Liver (tissue), 9 donors: ENCODE results near the gene CCDC83. TPM values are rescaled to one million over a fixed set of nuclear protein-coding genes. Genes with fewer than 3 reads are reported as not detected.

Experiments used
- DNase-seq: peaks from one replicate; pipeline ENCODE4 v3.0.0-alpha.2; 2017; ENCODE audit warnings: low spot score
- H3K27ac ChIP-seq, 2 donors: one replicate each; pipeline ENCODE4 v1.7.0; 2013; ENCODE audit warnings: inconsistent platforms in 2 of 2, low read length in 2 of 2, control low read depth in 1 of 2, low read depth in 1 of 2, mild to moderate bottlenecking in 1 of 2
- H3K27me3 ChIP-seq, 4 donors: one replicate each; pipeline versions ENCODE4 v1.6.1 to v1.7.0; 2013; ENCODE audit warnings: low read length in 3 of 4, inconsistent platforms in 1 of 4, mild to moderate bottlenecking in 1 of 4, moderate library complexity in 1 of 4; ENCODE audit not compliant: control insufficient read depth in 4 of 4, insufficient read depth in 4 of 4
- H3K36me3 ChIP-seq, 4 donors: one replicate each; pipeline versions ENCODE4 v1.6.1 to v1.7.0; 2013; ENCODE audit warnings: low read length in 3 of 4, mild to moderate bottlenecking in 3 of 4, low read depth in 1 of 4, moderate library complexity in 1 of 4; ENCODE audit not compliant: control insufficient read depth in 4 of 4, insufficient read depth in 3 of 4
- H3K4me1 ChIP-seq, 4 donors: one replicate each; pipeline versions ENCODE4 v1.6.1 to v1.7.0; 2013; ENCODE audit warnings: low read length in 3 of 4, mild to moderate bottlenecking in 3 of 4, moderate library complexity in 1 of 4; ENCODE audit not compliant: control insufficient read depth in 4 of 4, insufficient read depth in 4 of 4
- H3K4me3 ChIP-seq, 3 donors: one replicate each; pipeline versions ENCODE4 v1.6.1 to v1.7.0; 2013; ENCODE audit warnings: low read length in 3 of 3, control low read depth in 1 of 3, low read depth in 1 of 3, mild to moderate bottlenecking in 1 of 3
- H3K9ac ChIP-seq, 2 donors: one replicate each; pipeline ENCODE4 v1.7.0; 2013; ENCODE audit warnings: low read length in 2 of 2, mild to moderate bottlenecking in 2 of 2, moderate library complexity in 2 of 2, control low read depth in 1 of 2, low read depth in 1 of 2
- H3K9me3 ChIP-seq, 4 donors: one replicate each; pipeline versions ENCODE4 v1.6.1 to v1.7.0; 2013; ENCODE audit warnings: low read length in 3 of 4; ENCODE audit not compliant: control insufficient read depth in 4 of 4
- ATF3 ChIP-seq: IDR thresholded peaks from 2 replicates; pipeline ENCODE4 v1.6.1; 2016; ENCODE audit warnings: antibody characterized with exemption
- EGR1 ChIP-seq, 2 donors: IDR thresholded peaks; 2 replicates each; pipeline ENCODE4 v1.6.1; 2016 to 2018; ENCODE audit warnings: antibody characterized with exemption in 2 of 2, low read depth in 2 of 2
- FOXA1 ChIP-seq: IDR thresholded peaks from 2 replicates; pipeline ENCODE4 v1.6.1; 2016; ENCODE audit warnings: antibody characterized with exemption
- FOXA2 ChIP-seq: IDR thresholded peaks from 2 replicates; pipeline ENCODE4 v1.6.1; 2016; ENCODE audit warnings: antibody characterized with exemption
- GABPA ChIP-seq, 2 donors: IDR thresholded peaks in 1 of 2; conservative IDR thresholded peaks in 1 of 2; 2 replicates each; pipeline ENCODE4 v1.6.1; 2016; ENCODE audit warnings: antibody characterized with exemption in 2 of 2, mild to moderate bottlenecking in 1 of 2, moderate library complexity in 1 of 2
- HNF4A ChIP-seq, 2 donors: conservative IDR thresholded peaks; 2 replicates each; pipeline ENCODE4 v1.6.1; 2016; ENCODE audit warnings: antibody characterized with exemption in 2 of 2, mild to moderate bottlenecking in 2 of 2
- HNF4G ChIP-seq: IDR thresholded peaks from 2 replicates; pipeline ENCODE4 v1.6.1; 2016; ENCODE audit warnings: antibody characterized with exemption
- JUND ChIP-seq, 2 donors: IDR thresholded peaks; 2 replicates each; pipeline ENCODE4 v1.6.1; 2016; ENCODE audit warnings: antibody characterized with exemption in 2 of 2
- MAX ChIP-seq: IDR thresholded peaks from 2 replicates; pipeline ENCODE4 v1.6.1; 2016; ENCODE audit warnings: antibody characterized with exemption
- NR2F2 ChIP-seq: IDR thresholded peaks from 2 replicates; pipeline ENCODE4 v1.6.1; 2016; ENCODE audit warnings: antibody characterized with exemption
- RAD21 ChIP-seq, 2 donors: IDR thresholded peaks; 2 replicates each; pipeline ENCODE4 v1.6.1; 2016; ENCODE audit warnings: antibody characterized with exemption in 2 of 2, mild to moderate bottlenecking in 2 of 2
- REST ChIP-seq: IDR thresholded peaks from 2 replicates; pipeline ENCODE4 v1.6.1; 2016; ENCODE audit warnings: antibody characterized with exemption, mild to moderate bottlenecking
- RXRA ChIP-seq, 2 donors: IDR thresholded peaks; 2 replicates each; pipeline ENCODE4 v1.6.1; 2017 to 2018; ENCODE audit warnings: antibody characterized with exemption in 2 of 2, mild to moderate bottlenecking in 1 of 2
- SP1 ChIP-seq: IDR thresholded peaks from 2 replicates; pipeline ENCODE4 v1.6.1; 2018; ENCODE audit warnings: antibody characterized with exemption, mild to moderate bottlenecking
- TAF1 ChIP-seq: conservative IDR thresholded peaks from 2 replicates; pipeline ENCODE4 v1.6.1; 2016; ENCODE audit warnings: antibody characterized with exemption, mild to moderate bottlenecking
- YY1 ChIP-seq: IDR thresholded peaks from 2 replicates; pipeline ENCODE4 v1.6.1; 2016; ENCODE audit warnings: antibody characterized with exemption, mild to moderate bottlenecking
- ZBTB33 ChIP-seq: IDR thresholded peaks from 2 replicates; pipeline ENCODE4 v1.6.1; 2016; ENCODE audit warnings: antibody characterized with exemption
- WGBS: extraction: QIAGEN DNeasy Blood & Tissue Kit; methylation state at CpG from one replicate; pipeline ENCODE4 v1.1.7; 2013; 5-methylcytosine and 5-hydroxymethylcytosine counted together
- polyA plus RNA-seq, 2 donors: library from polyadenylated mRNA; stranded (reverse) in 1 of 2; unstranded in 1 of 2; fragments of 200-250 nt in 1 of 2; fragments of >200 nt in 1 of 2; fragmentation: Nextera tagmentation in 1 of 2; extraction: Ambion mirVana in 1 of 2; gene quantifications; one replicate each; pipeline versions ENCODE4 v1.2.1 to v1.2.3, GENCODE V29; 2013 to 2015
- total RNA-seq, 2 donors: library from RNA; depleted of rRNA; stranded (reverse); fragments of >200 nt; gene quantifications; one replicate each; pipeline ENCODE4 v1.2.3, GENCODE V29; 2014
- TF ChIP-seq, protein P1 (sequence below): fragments of 150-350 bp; IDR thresholded peaks from 2 replicates; pipeline ENCODE4 v1.5.1; 2017; ENCODE audit warnings: improper control_type of control experiment, low read depth, low read length; ENCODE audit not compliant: missing input control
- donor health status: healthy.
- donor health status: healthy.
- donor health status: healthy.
- donor health status: healthy.
- donor health status: healthy.

CCDC83 gene
- total and polyA plus RNA-seq, 4 donors: not detected

- TF ChIP-seq, protein P1, sequence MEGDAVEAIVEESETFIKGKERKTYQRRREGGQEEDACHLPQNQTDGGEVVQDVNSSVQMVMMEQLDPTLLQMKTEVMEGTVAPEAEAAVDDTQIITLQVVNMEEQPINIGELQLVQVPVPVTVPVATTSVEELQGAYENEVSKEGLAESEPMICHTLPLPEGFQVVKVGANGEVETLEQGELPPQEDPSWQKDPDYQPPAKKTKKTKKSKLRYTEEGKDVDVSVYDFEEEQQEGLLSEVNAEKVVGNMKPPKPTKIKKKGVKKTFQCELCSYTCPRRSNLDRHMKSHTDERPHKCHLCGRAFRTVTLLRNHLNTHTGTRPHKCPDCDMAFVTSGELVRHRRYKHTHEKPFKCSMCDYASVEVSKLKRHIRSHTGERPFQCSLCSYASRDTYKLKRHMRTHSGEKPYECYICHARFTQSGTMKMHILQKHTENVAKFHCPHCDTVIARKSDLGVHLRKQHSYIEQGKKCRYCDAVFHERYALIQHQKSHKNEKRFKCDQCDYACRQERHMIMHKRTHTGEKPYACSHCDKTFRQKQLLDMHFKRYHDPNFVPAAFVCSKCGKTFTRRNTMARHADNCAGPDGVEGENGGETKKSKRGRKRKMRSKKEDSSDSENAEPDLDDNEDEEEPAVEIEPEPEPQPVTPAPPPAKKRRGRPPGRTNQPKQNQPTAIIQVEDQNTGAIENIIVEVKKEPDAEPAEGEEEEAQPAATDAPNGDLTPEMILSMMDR: no peak
Observed at GRCh38 chr11:85961930-85962363, 106.8 kb downstream of the CCDC83 start (continued).

DNA sequence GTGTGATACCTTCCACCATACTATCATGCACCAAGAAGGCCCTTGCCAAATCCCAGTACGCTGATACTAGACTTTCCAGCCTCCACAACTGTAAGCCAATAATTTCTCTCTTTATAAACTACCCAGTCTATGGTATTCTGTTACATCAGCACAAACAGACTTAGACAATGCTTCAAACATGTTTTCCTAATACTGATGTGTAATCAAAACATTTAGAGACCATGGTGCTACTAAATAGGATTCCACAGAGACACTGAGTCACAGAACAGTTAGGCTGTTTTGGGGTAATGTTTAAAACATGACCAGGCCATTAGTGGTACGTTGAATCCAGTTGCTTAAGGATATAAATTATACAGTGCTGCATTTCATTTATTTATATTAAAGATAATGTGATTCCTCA lies 110.0 kb downstream of the CCDC83 start:
- no peak overlapping the region for H3K4me3 ChIP-seq
- peaks cover 0 to 2% (median 0%) of the 10 kb centered on the region in 4 donors for H3K4me1 ChIP-seq
- peaks cover 4 to 56% (median 40%) of the 10 kb centered on the region in 4 donors for H3K36me3 ChIP-seq
- H3K9me3 ChIP-seq: no peaks in the 10 kb centered on the region
- no peak for DNase-seq
- no peaks in the 10 kb centered on the region for H3K27me3 ChIP-seq
- H3K9ac ChIP-seq: no peak overlapping the region
- 96% methylated on average over 2 of the region's 2 CpGs for WGBS
- no peak overlapping the region for H3K27ac ChIP-seq
- TF ChIP-seq TAF1 (no peak), FOXA1 (no peak), SP1 (no peak), MAX (no peak), ATF3 (no peak), GABPA (IDR thresholded peaks at IDR 0.05 in 1 of 2, conservative IDR thresholded peaks at IDR 0.05 in 1 of 2) (no peak), FOXA2 (no peak), REST (no peak), YY1 (no peak), RAD21 (IDR thresholded peaks at IDR 0.05) (no peak), EGR1 (IDR thresholded peaks at IDR 0.05; ENCODE audit: low read depth in 2 of 2) (no peak), RXRA (IDR thresholded peaks at IDR 0.05) (no peak), HNF4G (no peak), NR2F2 (no peak), JUND (IDR thresholded peaks at IDR 0.05) (no peak), ZBTB33 (no peak), HNF4A (conservative IDR thresholded peaks at IDR 0.05) (no peak)
- TF ChIP-seq, protein P1: no peak
